Right atrium auricular region (tissue), 2 donors: ENCODE results near the gene MYOF. TPM values are rescaled to one million over a fixed set of nuclear protein-coding genes. Genes with fewer than 3 reads are reported as not detected.

ENCODE experiments used
- DNase-seq: peaks from one replicate; pipeline ENCODE4 v3.0.0-alpha.2; 2019; ENCODE audit warnings: low spot score
- H3K27ac ChIP-seq, 2 donors: fragments of 200-600 bp; sonication (generic); 1 replicate in 1 of 2; 2 replicates in 1 of 2; pipeline ENCODE4 v1.5.1; 2016 to 2019
- H3K27me3 ChIP-seq, 2 donors: fragments of 200-600 bp; sonication (generic); one replicate each; pipeline versions ENCODE4 v1.5.1 to v1.6.0; 2017 to 2019
- H3K36me3 ChIP-seq: fragments of 200-600 bp; sonication (generic); one replicate; pipeline ENCODE4 v1.5.1; 2016
- H3K4me1 ChIP-seq, 2 donors: fragments of 200-600 bp; sonication (generic); one replicate each; pipeline versions ENCODE4 v1.5.1 to v1.6.0; 2017 to 2019
- H3K4me3 ChIP-seq, 2 donors: fragments of 200-600 bp; sonication (generic); 1 replicate in 1 of 2; 2 replicates in 1 of 2; pipeline ENCODE4 v1.5.1; 2017 to 2019; ENCODE audit warnings: mild to moderate bottlenecking in 1 of 2, moderate library complexity in 1 of 2
- H3K9me3 ChIP-seq, 2 donors: fragments of 200-600 bp; sonication (generic); one replicate each; pipeline ENCODE4 v1.5.1; 2019
- total RNA-seq, 2 donors: library from RNA; depleted of rRNA; stranded (reverse); fragments of >200 nt; gene quantifications; one replicate each; pipeline ENCODE4 v1.1.0, GENCODE V29; 2016
- TF ChIP-seq, protein P1 (sequence below), 2 donors: fragments of 200-600 bp; sonication (generic); IDR thresholded peaks; one replicate each; pipeline ENCODE4 v1.5.1; 2019; ENCODE audit warnings: antibody characterized with exemption in 2 of 2

The MYOF gene
- total RNA-seq, 2 donors from 2014 or later: 13.4 to 14.1 TPM

DNA sequence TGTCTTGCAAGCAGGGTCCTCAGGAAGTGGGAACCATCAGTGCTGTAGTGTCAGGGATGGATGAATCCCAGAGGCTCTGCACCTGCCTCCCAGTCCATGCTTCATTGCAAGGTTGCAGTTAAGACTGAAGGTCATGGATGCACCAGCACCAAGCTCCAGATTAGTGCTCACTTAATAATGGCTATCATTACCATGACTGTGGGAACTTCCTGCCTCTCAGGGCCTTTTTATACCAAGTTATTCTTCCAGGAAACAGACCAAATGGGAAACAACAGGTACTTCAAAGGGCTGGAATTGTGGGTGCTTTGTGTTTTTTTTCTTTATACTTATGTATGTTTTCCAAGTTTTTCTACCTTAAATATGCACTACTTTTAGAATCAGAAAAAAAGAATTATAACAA, 210.8 kb downstream of the MYOF start:
- TF ChIP-seq, protein P1, sequence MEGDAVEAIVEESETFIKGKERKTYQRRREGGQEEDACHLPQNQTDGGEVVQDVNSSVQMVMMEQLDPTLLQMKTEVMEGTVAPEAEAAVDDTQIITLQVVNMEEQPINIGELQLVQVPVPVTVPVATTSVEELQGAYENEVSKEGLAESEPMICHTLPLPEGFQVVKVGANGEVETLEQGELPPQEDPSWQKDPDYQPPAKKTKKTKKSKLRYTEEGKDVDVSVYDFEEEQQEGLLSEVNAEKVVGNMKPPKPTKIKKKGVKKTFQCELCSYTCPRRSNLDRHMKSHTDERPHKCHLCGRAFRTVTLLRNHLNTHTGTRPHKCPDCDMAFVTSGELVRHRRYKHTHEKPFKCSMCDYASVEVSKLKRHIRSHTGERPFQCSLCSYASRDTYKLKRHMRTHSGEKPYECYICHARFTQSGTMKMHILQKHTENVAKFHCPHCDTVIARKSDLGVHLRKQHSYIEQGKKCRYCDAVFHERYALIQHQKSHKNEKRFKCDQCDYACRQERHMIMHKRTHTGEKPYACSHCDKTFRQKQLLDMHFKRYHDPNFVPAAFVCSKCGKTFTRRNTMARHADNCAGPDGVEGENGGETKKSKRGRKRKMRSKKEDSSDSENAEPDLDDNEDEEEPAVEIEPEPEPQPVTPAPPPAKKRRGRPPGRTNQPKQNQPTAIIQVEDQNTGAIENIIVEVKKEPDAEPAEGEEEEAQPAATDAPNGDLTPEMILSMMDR (IDR thresholded peaks at IDR 0.05): no peak
- Histone ChIP-seq H3K27me3 (no peaks in the 10 kb centered on the region), H3K9me3 (peaks cover 0 to 14% of the 10 kb centered on the region in 2 donors), H3K4me1 (no peaks in the 10 kb centered on the region), H3K27ac (no peak overlapping the region), H3K36me3 (no peaks in the 10 kb centered on the region), H3K4me3 (no peak overlapping the region)
- no peak for DNase-seq

DNA sequence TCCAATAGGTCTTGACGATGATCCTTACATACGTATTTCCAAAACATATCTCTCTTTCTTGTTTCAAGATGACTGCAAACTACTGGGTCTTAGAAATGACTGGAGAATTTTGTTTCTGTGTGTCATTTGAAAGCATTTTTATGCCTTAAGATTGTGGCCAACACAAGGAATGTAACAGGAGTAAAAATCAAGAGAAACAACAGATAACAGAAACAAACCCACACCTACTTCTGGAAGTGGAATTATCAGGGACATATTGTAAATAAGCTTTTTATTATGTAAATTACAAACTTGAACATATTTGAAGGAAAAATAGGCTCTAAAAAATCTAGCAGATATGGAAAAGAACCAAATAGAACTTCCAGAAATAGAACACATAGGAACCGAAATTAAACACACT, 212.9 kb downstream of the MYOF start:
- Histone ChIP-seq H3K27ac (no peak overlapping the region), H3K9me3 (peaks cover 0 to 14% of the 10 kb centered on the region in 2 donors), H3K4me3 (no peak overlapping the region), H3K27me3 (no peaks in the 10 kb centered on the region), H3K36me3 (no peaks in the 10 kb centered on the region), H3K4me1 (no peaks in the 10 kb centered on the region)
- TF ChIP-seq, protein P1 (IDR thresholded peaks at IDR 0.05): no peak
- DNase-seq: no peak

GRCh38 chr10:93268021-93268420, 214.1 kb downstream of the MYOF start:
- DNase-seq: no peak

DNA sequence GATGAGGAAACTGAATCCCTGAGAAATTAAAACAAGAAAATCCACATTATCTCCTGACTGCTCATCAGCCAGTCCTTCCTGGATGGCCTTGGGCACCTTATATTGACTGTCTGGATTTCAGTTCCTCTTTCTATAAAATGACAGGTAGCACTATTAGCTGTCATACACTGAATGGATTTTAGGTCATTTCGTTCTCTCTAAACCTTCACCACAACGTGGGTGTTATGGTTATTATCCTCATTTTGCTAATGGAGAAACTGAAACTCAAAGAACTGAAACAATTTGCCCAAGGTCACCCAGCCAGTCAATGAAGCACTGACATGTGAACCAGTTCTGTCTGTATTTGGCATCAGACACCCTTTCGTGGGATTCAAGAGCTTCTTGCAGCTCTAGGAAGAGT, 214.6 kb downstream of the MYOF start:
- Histone ChIP-seq H3K4me3 (no peak overlapping the region), H3K27me3 (no peaks in the 10 kb centered on the region), H3K9me3 (peaks cover 0 to 14% of the 10 kb centered on the region in 2 donors), H3K36me3 (no peaks in the 10 kb centered on the region), H3K4me1 (no peaks in the 10 kb centered on the region), H3K27ac (no peak overlapping the region)
- TF ChIP-seq, protein P1 (IDR thresholded peaks at IDR 0.05): no peak
- no peak for DNase-seq

More at GRCh38 chr10:93268021-93268420, 214.1 kb downstream of the MYOF start:
- H3K4me3 ChIP-seq: no peak overlapping the region
- TF ChIP-seq, protein P1 (IDR thresholded peaks at IDR 0.05): no peak
- H3K27ac ChIP-seq: no peak overlapping the region
- H3K27me3 ChIP-seq: no peaks in the 10 kb centered on the region
- no peaks in the 10 kb centered on the region for H3K4me1 ChIP-seq
- H3K36me3 ChIP-seq: no peaks in the 10 kb centered on the region
- H3K9me3 ChIP-seq: peaks cover 0 to 14% of the 10 kb centered on the region in 2 donors

DNA sequence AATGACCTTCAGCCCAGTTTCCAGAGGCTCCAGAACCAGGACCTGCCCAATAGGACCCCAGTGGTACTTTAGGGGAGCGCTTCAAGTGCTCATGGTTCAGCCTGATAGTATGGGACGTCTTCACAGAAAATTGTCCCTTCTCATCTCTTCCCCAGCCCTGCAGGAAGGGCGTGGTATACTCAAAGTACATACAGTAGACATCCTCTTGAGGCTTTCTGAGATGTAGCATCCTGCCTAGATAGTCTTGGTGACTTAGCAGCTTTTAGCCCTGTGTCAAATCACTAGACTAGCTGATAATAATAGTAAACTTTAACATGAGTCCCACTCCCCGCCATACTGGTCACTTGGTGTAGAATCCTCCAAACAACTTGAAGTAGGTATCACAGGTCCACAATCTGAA, 215.3 kb downstream of the MYOF start:
- Histone ChIP-seq H3K4me3 (no peak overlapping the region), H3K36me3 (no peaks in the 10 kb centered on the region), H3K27ac (no peak overlapping the region), H3K4me1 (no peaks in the 10 kb centered on the region), H3K27me3 (no peaks in the 10 kb centered on the region), H3K9me3 (peaks cover 0 to 14% of the 10 kb centered on the region in 2 donors)
- TF ChIP-seq, protein P1 (IDR thresholded peaks at IDR 0.05): no peak
- no peak for DNase-seq

- Histone ChIP-seq H3K27me3 (no peaks in the 10 kb centered on the region), H3K4me1 (no peaks in the 10 kb centered on the region), H3K9me3 (no peaks in the 10 kb centered on the region), H3K36me3 (no peaks in the 10 kb centered on the region), H3K27ac (no peak overlapping the region), H3K4me3 (no peak overlapping the region)
- DNase-seq: no peak
- TF ChIP-seq, protein P1 (IDR thresholded peaks at IDR 0.05): no peak
Measured at GRCh38 chr10:93261961-93262610, 220.0 kb downstream of the MYOF start.
